ENCODE data around the gene ACOX3. TPM values are rescaled to one million over a fixed set of nuclear protein-coding genes. Genes with fewer than 3 reads are reported as not detected.

ACOX3 gene
- total and polyA plus RNA-seq, 9 of the 15 experiments (the other 6 are each of a cell fraction or from before 2014, with no cell fraction given): 0.68 to 7.3 (median 3.7) TPM

DNA sequence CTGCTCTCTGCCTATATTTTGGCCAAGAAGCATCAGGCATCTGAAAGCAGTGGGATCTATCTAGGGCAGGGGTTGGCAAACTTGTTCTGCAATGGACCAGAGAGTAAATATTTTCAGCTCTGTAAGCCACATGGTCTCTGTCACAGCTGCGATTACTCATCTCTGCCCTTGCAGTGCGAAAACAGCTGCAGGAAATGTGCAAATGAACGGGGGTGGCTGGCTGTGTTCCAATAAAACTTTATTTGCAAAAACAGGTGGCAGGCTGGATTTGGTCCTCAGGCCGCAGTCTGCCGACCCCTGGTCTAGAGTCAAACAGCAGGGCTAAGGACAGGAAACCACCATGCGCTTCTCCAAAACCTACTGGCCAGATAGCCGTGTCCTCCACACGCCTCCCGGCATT, 48.6 kb downstream of the ACOX3 start (continued):
- TF ChIP-seq, protein P1, sequence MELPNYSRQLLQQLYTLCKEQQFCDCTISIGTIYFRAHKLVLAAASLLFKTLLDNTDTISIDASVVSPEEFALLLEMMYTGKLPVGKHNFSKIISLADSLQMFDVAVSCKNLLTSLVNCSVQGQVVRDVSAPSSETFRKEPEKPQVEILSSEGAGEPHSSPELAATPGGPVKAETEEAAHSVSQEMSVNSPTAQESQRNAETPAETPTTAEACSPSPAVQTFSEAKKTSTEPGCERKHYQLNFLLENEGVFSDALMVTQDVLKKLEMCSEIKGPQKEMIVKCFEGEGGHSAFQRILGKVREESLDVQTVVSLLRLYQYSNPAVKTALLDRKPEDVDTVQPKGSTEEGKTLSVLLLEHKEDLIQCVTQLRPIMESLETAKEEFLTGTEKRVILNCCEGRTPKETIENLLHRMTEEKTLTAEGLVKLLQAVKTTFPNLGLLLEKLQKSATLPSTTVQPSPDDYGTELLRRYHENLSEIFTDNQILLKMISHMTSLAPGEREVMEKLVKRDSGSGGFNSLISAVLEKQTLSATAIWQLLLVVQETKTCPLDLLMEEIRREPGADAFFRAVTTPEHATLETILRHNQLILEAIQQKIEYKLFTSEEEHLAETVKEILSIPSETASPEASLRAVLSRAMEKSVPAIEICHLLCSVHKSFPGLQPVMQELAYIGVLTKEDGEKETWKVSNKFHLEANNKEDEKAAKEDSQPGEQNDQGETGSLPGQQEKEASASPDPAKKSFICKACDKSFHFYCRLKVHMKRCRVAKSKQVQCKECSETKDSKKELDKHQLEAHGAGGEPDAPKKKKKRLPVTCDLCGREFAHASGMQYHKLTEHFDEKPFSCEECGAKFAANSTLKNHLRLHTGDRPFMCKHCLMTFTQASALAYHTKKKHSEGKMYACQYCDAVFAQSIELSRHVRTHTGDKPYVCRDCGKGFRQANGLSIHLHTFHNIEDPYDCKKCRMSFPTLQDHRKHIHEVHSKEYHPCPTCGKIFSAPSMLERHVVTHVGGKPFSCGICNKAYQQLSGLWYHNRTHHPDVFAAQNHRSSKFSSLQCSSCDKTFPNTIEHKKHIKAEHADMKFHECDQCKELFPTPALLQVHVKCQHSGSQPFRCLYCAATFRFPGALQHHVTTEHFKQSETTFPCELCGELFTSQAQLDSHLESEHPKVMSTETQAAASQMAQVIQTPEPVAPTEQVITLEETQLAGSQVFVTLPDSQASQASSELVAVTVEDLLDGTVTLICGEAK (IDR thresholded peaks at IDR 0.05): peak; percentile 89
- TF ChIP-seq, protein P1 (CRISPR knock-in tag; IDR thresholded peaks at IDR 0.05): peak; percentile 84
- peak; percentile 65 for TF ChIP-seq NFIC (IDR thresholded peaks at IDR 0.05)
- TF ChIP-seq CBFA2T2 (conservative IDR thresholded peaks at IDR 0.05): peak; percentile 47
- TF ChIP-seq RNF2 (IDR thresholded peaks at IDR 0.05): no peak
- TF ChIP-seq EGR1 (conservative IDR thresholded peaks at IDR 0.05): peak; percentile 30; the same call in 1 of the 2 replicates
- no peak for TF ChIP-seq ZNF224 (CRISPR knock-in tag; IDR thresholded peaks at IDR 0.05)
- TF ChIP-seq, protein P2, sequence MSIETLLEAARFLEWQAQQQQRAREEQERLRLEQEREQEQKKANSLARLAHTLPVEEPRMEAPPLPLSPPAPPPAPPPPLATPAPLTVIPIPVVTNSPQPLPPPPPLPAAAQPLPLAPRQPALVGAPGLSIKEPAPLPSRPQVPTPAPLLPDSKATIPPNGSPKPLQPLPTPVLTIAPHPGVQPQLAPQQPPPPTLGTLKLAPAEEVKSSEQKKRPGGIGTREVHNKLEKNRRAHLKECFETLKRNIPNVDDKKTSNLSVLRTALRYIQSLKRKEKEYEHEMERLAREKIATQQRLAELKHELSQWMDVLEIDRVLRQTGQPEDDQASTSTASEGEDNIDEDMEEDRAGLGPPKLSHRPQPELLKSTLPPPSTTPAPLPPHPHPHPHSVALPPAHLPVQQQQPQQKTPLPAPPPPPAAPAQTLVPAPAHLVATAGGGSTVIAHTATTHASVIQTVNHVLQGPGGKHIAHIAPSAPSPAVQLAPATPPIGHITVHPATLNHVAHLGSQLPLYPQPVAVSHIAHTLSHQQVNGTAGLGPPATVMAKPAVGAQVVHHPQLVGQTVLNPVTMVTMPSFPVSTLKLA (conservative IDR thresholded peaks at IDR 0.05): 0 out of 4 replicates have a peak, but pooled peaks of 1 of the 2 experiments have one; percentile 31
- TF ChIP-seq ZC3H8 (IDR thresholded peaks at IDR 0.05): no peak

Data from K562 (cell line).